GM13977 (cell line): ENCODE measurements around the gene FAM98C.

Experiments used
- DNase-seq: peaks from one replicate; pipeline ENCODE4 v3.0.0; 2012; ENCODE audit warnings: low spot score
- in situ Hi-C: fragments of 300-500 bp; cut with MboI; formaldehyde crosslinking; loops from one replicate; pipeline ENCODE4 v1.12.0; 2022; ENCODE audit warnings: low sequenced_read_pairs, low pct_unique_long_range_greater_than_20kb, mixed read lengths, inconsistent platforms; ENCODE audit not compliant: unreplicated experiment
- TF ChIP-seq, protein P1 (sequence below): IDR thresholded peaks from 2 replicates; pipeline ENCODE4 v1.5.1; 2012; ENCODE audit warnings: mild to moderate bottlenecking, control low read depth; ENCODE audit not compliant: insufficient read depth; ENCODE audit errors: extremely low read depth, missing control alignments

The FAM98C gene

DNA sequence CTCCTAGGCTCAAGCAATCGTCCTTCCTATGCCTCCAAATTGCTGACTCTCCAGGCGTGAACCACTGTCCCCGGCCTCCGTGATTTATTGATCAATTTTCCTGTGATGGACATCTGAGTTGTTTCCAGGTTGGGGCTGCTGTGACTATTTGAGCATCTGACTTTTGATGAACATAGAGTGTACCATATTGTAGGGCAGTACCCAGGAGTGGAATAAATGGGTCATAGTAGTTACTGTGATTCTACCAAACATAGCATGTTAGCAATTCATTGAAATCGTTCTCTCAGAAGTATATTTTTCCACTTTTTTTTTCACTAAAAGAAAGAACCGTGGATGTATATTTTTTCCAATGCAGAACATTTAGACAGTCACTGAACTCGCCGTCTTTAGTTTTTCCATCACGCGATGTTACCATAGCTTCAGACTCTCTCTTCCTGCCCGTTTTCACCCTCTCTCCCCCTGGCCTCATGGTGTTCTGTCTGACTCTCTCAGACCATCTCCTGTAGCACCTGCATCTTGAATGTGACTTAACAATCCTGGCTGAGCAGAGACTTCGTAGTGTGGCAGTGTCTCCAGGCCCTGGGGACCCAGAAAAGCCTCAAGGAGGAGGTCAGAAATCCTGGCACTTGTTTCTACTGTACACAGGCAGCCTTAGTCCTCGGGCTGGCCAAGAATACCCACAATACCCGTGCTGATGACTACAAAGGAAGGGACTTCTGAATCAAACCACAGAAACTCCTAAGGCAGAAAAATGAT is 26.3 kb downstream of the FAM98C start:
- DNase-seq: peak; percentile 18
- in situ Hi-C loops: no loop called here
- TF ChIP-seq, protein P1, sequence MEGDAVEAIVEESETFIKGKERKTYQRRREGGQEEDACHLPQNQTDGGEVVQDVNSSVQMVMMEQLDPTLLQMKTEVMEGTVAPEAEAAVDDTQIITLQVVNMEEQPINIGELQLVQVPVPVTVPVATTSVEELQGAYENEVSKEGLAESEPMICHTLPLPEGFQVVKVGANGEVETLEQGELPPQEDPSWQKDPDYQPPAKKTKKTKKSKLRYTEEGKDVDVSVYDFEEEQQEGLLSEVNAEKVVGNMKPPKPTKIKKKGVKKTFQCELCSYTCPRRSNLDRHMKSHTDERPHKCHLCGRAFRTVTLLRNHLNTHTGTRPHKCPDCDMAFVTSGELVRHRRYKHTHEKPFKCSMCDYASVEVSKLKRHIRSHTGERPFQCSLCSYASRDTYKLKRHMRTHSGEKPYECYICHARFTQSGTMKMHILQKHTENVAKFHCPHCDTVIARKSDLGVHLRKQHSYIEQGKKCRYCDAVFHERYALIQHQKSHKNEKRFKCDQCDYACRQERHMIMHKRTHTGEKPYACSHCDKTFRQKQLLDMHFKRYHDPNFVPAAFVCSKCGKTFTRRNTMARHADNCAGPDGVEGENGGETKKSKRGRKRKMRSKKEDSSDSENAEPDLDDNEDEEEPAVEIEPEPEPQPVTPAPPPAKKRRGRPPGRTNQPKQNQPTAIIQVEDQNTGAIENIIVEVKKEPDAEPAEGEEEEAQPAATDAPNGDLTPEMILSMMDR: no peak

DNA sequence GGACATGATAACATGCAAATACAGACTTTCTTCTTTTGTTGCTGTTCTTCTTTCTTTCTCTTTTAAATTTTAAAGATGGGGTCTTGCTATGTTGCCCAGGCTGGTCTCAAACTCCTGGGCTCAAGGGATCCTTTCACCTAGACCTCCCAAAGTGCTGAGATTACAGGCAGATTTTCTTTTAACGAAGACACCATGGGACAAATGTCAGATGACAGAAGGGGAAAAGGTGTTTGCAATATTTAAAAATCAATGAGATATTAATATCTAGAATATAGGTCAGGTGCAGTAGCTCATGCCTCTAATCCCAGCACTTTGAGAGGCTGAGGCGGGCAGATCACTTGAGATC is 26.9 kb downstream of the FAM98C start:
- in situ Hi-C loops: no loop called here
- no peak for DNase-seq
- TF ChIP-seq, protein P1: no peak

DNA sequence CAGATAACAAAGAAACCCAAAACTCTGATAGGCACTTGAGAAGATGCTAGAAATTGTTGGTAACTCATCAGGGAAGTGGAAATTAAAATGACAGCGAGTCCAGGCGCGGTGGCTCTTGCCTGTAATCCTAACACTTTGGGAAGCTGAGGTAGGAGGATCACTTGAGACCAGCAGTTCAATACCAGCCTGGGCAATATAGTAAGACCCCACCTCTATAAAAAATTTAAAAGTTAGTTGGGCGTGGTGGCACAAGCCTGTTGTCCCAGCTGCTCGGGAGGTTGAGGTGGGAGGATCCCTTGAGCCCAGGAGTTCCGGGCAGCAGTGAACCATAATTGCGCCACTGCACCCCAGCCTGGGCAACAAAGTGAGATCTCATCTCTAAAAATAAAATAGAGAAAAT is 28.0 kb downstream of the FAM98C start:
- DNase-seq: no peak
- in situ Hi-C loops: no loop called here
- TF ChIP-seq, protein P1: no peak

DNA sequence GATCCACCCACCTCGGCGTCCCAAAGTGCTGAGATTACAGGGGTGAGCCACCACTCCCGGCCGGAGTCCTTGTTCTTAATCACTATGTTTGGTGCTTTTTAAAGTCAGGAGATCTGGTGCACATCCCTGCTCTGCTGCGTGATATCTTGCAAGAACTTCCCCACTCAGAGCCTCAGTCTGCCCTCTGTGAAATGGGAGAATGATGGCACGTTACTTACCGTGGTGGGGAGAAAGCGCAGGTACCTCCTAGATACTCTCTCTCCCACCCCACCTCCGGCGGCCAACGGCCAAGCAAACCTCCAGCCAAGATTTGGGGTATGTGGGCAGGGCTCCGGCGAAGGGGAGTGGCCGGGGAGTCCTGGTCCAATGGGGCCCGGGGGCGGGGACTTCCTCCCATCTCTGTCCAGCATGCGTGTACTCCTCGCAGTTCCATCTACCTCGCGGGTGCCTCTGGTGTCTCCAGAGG is 30.4 kb downstream of the FAM98C start, which contains the start of gene RYR1:
RYR1 (plus strand) TSS at position 424 of the 466 bp plus-strand sequence. CDS start 139 bp downstream, outside the sequence.
- TF ChIP-seq, protein P1: no peak
- peak; percentile 76 for DNase-seq
- in situ Hi-C loops: no loop called here

DNA sequence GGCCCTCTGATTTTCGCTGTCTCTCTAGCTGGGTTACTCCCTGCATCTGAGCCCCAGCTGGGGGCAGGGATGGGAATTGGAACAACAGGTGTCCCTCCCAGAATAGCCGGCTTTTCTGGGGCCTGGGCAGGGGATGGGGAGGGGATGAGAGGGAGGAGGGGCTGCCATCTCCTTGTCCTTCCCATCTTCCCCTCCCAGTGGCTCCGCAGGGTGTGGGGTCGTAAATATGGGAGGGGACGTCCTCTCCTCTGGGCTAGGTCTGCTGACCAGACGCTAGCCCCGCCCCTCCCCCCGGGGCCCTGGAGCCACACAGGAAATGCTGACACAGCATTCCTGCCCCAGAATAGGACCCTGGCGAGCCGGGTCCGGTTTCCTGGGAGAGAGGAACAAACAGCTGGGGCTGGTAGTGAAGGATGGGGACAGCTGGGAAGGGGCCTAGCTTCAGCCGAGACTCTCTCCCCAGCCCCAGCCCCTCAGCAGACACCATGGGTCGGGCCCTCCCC is 31.7 kb downstream of the FAM98C start:
- no peak for DNase-seq
- TF ChIP-seq, protein P1: no peak
- in situ Hi-C loops: no loop called here

DNA sequence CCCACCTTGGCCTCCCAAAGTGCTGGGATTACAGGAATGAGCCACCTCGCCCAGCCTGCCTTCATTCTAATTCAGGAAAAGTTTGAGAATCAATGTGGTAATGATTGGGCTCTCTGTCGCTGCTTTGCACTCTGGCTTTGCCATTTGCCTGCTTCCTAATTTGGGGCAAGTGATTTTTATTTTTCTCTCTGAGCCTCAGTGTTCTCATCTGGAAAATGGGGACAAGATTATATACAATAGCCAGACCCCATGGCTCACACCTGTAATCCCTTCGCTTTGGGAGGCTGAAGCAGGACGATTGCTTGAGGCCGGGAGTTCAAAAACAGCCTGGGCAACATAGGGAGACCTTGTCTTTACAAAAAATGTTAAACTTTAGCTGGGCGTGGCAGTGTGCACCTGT is 34.4 kb downstream of the FAM98C start:
- in situ Hi-C loops: no loop called here
- TF ChIP-seq, protein P1: no peak
- no peak for DNase-seq
